GM19023 (cell line): Measurements from ENCODE around the gene THAP12.
A peak's percentile ranks its signal among the peaks of the same experiment; 100 is the strongest.

Source experiments
- ATAC-seq: cut with Tn5 transposase; IDR thresholded peaks from one replicate; pipeline ENCODE4 v1.9.1; 2021; ENCODE audit warnings: mild to moderate bottlenecking, moderate library complexity; ENCODE audit not compliant: unreplicated experiment

THAP12 gene

DNA sequence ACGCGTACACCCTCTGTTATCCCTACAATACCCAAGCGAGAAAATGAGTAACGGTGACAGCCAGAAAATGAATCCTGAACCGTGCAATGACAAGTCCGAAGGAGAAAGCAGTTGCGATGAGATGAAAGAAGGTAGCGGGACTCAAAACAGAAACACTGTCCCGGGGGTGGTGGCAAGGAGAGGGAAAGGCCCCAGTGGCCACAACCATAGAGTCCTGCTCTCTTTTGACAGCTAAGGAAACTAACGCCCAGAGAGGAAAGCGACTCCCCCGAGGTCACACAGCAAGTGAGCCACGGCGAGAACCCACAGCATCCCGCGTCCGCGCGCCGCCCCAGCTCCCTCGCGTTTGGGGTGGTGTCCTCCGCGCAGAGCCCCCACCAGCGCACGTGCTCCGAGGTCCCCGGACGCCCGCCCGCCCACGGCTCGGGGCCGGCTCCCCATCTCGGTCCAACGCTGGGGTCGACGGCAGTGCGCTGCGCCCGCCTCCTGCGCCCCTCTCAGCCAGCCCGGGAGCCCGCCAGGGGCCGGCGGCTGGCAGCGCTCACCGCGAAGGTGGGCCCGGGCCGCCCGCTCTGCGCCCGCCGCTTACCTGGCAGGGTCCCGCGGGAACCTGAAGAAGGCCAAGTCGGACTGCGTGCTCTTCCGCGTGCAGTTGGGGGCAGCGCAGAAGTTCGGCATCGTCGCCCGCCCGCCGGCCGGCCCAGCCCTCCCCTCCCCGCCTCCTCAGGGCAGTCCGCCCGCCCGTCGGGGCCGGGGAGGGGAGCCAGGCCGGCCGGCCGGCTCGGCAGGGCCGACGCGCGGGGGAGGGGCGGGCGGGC lies 564 bp downstream of the THAP12 start:
- peak; percentile 23 for ATAC-seq

DNA sequence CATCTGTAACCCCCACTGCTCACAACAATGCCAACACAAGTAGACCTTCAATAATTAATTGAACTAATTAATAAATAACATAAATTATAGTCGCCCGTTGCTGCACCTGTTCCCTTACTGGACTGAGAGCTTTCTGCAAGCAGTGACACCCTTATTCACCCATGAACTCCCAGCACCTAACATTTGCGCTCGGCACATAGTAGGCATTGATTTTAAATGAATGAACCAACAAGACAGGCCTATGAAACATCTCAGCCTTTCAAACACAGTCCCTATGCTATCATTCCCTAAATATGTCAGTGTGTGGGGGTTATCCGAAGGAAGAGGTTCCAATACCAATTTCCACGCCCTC lies 1.1 kb downstream of the THAP12 start:
- no peak for ATAC-seq

DNA sequence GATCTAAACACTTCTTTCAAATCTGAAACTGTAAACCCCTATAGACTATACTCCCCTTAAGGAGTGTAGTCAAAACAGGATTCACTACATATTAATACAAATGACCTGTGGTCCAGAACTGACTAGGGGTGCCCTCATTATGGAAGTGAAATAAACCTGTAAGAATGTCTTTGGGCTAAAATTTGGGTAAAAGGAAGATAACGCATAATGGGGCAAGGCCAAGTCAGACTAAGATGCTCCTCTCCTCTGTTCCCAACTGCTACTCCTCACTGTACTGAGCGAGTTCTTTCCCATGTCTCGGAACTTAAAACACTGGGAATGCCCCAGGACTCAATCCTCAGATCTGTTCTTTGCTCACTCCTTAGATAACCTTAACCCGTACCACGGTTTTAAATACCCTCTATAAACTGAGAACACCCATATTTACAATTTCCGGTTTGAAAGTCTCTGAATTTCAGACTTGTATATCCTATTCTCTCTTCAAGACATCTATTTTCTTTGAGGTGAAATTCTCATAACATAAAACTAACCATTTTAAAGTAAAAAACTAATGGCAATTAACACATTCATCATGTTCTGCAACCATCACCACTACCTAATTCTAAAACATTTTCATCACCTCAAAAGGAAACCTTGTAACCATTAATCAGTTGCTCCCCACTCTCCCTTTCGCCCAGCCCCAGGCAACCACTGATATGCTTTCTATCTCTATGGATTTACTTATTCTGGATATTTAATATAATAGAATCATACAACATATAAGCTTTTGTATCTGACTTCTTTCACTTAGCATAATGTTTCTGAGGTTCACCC lies 4.0 kb downstream of the THAP12 start:
- ATAC-seq: no peak

DNA sequence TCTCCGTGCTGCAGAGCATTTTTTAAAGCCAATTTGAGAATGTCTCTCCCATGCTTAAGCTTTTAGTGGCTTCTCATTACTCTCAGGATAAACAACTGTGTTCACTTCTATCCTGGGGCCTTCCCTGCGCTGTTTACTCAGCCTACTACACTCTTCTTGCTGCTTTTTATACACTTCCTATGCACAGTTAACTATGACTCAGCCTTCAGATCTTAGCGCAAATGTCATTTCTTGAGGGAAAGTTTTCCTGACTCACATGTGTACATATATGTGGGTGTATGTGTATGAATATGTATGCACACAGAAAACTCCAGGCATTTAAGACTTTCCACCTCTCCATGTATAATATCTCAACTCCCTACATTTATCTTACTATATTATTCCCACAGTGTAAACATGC lies 9.8 kb downstream of the THAP12 start:
- peak; percentile 79 for ATAC-seq

DNA sequence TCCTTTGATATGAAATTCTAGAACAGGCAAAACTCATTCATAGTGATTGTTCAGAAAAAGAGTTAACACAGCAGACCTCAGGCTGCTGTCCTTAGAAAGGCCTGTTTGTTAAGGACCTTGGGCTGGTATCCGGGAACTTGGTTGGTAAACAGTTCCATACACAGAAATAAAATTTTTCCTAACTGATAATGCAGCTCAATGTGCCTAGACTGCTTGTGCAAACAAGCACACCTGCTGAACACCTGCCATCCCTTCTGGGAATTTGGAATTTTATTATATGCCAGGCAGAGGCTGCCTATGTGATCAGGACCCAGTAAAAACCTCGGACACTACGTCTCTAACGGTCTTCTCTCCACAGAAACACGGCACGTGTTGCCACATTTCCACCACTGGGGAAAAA lies 11.5 kb downstream of the THAP12 start:
- ATAC-seq: no peak

DNA sequence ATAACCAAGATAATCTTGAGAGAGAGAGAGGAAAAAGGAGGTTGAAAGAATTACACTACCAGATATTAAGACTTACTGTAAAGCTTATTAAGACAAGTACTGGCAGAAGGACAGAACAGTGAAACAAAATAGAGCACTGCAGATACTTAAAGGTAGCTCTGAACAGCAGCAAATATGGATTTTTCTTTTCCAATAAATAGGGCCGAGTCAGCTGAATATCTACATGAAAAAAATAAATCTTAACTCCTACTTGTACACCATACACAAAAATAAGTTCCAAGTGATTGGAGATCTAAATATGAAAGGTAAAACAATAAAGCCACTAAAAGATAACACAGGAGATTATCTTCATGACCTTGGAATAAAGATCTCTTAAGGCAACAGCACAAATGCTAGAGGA lies 12.4 kb downstream of the THAP12 start:
- ATAC-seq: no peak

DNA sequence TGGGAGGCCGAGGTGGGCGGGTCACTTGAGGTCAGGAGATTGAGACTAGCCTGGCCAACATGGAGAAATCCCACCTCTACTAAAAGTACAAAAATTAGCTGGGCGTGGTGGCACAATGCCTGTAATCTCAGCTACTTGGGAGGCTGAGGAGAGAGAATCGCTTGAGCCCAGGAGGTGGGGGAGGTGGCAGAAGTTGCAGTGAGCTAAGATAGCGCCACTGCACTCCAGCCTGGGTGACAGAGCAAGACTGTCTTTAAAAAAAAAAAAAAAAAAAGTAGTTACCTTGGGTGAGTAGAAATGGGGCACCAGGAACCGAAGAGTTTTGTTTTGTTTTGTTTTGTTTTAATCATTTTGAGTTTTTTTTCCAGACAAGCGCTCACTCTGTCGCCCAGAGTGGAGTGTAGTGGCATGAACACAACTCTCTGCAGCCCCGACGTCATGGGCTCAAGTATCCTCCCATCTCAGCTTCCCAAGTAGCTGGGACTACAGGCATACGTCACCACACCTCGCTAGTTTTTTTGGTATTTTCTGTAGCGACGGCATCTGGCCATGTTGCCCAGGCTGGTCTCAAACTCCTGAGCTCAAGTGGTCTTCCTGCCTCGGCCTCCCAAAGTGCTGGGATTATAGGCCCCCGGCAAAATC lies 15.8 kb downstream of the THAP12 start:
- no peak for ATAC-seq

DNA sequence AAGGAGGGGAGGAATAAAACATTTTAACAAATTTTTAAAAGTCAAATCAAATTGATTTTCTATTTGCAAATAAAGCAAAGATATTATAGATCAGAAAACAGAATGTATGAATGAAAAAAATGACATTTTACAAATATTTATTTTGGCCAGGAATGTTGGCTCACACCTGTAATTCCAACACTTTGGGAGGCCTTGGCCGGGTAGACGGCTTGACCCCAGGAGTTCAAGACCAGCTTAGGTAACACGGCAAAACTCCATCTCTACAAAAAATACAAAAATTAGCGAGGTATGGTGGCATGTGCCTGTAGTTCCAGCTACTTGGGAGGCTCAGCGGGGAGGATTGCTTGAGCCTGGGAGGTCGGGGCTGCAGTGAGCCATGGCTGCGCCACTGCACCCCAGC lies 18.2 kb downstream of the THAP12 start:
- ATAC-seq: no peak

DNA sequence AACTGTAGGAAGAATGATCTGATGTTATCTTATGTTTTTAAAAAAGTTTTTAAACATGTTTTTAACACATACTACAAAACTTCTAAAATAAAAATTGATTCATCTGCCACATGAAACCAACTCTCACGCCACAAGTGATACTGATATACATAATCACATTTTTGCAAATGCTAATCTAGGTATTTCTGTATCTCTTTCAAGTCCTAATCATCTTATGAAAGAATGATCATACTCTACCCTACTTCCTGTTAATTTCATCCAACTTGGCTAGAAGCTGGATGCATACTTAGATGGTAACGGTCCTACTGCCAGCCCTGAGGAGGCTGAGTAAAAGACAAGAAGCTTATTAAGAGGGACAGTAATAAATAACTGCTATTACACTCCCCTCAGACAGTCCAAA lies 19.2 kb downstream of the THAP12 start:
- no peak for ATAC-seq

DNA sequence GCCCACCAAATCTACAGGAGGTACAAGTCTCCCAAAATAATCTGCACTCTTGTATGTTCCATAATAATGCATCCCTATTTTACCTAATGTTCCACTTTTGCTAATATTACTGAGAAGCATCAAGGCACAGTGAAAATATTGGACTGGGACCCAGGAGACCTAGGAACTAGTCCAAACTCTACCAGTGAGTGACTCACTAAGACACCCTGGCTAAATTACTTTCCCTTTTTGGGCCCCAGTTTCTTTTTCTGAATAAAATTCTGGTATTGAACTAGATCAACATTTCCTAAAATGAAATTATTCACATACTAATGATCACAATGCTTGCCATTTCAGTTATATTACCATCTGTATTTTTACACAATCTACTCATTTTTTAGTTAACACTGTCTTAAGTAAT lies 19.6 kb downstream of the THAP12 start:
- no peak for ATAC-seq

DNA sequence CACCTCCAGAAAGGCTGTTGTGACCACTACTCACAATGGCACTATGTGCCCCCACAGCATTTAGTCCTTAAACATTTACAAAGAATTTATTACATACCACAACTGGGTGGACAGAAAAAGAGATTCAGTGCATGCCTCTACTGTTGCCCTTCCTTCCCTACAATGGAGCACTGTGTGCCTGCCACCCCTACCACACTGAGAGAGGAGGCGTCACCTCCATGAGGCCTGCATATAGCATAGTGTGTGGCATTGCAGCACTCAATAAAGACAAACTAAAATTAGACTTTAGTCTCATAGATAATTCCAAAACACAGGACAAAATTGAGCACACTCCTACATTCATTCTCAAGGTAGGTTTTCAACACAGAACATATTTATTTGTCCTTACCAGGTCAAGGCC lies 25.8 kb downstream of the THAP12 start:
- no peak for ATAC-seq

DNA sequence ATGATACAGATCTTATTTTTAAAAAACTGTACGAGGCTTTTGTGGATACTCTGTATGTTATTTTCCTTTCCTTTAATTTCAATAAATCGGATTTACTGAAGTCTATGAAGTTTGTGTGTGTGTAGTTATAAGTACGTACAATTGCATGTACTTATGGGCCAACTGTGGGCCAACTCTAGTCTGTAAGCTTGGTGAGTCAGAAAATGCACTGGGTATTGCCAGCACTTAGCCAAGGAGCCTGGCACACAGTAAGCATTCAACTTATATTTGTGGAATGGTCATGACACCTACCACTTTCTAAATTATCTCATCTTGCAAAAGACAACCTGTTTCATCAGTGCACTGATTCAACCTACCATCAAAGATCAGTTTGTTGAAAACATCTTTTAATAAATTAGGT lies 32.6 kb downstream of the THAP12 start:
- no peak for ATAC-seq

DNA sequence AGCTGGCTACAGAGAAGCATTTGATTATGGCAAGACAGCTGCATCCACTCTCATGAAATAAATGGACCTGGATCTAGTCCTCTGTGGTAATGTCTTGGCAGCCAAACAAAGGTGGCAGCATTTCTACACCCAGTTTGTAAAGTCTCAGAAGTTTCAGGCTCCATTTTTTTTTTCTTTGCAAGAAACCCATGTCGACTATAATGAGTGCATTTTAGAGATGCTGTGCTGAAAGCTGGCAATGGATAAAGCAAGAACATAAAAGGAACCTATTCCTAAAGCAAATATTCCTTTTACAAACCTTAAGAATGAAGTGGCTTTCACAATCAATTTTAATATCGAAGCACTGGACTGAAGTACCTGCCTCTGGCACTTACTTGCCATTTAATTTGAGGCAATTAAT lies 33.5 kb downstream of the THAP12 start:
- no peak for ATAC-seq

DNA sequence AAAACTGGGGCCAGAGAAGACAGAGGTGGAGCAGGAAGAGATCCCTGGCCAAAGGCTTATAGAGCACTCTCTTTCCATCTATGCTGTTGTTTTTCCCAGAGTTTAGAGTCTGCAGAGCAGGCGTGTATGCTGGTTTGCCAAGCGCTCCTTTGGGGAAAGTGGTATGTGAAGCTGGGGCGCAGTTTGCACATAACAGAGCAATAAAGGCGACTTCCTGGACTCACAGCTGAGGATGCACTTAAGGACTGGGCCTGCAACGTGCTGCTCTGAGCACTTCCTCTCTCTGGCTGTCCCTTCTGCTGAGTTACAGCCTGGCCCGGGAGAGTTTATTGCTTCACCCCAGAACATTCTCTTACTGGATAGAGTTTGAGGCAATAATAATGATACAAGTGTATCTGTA lies 41.7 kb downstream of the THAP12 start:
- no peak for ATAC-seq

DNA sequence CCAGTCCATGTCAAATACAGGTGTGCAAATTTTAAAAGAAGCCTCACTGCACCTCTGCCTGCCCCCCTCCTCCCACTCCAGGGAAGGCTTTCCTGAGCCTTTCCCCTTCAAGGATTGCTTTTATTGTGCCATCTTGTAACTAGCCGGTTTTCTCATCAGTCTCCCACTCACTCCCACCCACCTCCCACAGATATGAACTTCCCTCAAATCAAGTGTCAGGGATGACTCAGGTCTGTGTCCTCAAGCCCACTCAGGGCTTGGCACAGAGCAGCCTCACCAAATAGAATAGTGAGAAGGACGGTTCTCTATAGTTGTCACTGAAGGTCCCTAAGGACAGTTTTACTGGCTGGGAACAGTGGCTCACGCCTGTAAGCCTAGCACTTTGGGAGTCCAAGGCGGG lies 43.0 kb downstream of the THAP12 start:
- ATAC-seq: no peak

DNA sequence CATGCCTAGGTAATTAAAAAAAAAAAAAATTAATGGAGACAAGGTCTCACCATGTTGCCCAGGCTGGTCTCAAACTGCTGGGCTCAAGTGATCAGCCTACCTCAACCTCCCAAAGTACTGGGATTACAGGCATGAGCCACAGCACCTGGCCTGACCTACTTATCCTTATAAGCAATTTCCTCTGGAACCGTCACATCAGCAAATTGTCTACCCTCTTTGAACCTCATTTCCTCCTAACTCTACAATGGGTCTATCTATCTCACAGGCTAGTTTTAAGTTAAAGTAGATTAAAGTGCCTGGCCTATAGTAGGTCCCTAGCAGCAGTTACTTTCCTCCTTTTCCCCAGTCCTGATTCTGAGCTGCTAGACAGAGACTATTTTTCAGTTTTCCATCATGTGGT lies 43.5 kb downstream of the THAP12 start:
- ATAC-seq: no peak

DNA sequence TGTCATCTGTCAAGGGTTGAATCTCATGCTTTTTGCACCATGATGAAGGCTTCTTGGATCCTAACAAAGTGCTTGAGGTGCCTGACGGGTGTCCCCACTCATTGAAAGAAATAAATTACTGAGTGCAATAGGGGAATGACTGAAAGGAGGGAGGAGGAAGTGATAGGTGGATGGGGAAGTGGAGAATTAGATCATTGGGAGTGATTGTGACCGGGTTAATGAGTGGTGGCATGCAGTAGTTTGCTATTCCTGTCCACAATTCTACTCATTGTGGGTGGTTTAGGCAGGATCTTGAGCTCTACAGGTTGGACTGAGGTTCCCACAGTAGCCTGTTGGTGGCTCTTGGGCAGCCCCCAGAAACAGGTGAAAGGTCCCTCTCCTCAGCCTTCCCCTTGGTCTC lies 44.3 kb downstream of the THAP12 start:
- no peak for ATAC-seq

DNA sequence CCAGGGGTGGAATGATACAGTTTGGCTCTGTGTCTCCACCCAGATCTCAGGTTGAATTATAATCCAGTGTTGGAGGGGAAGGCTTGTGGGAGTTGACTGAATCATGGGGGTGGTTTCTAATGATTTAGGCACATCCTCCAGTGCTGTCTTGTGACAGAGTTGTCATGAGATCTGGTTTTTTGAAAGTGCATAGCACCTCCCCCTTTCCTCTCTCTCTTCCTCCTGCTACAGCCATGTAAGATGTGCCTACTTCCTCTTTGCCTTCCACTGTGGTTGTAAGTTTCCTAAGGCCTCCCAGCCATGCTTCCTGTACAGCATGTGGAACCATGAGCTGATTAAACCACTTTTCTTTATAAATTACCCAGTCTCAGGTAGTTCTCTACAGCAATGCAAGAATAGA lies 45.1 kb downstream of the THAP12 start:
- no peak for ATAC-seq

DNA sequence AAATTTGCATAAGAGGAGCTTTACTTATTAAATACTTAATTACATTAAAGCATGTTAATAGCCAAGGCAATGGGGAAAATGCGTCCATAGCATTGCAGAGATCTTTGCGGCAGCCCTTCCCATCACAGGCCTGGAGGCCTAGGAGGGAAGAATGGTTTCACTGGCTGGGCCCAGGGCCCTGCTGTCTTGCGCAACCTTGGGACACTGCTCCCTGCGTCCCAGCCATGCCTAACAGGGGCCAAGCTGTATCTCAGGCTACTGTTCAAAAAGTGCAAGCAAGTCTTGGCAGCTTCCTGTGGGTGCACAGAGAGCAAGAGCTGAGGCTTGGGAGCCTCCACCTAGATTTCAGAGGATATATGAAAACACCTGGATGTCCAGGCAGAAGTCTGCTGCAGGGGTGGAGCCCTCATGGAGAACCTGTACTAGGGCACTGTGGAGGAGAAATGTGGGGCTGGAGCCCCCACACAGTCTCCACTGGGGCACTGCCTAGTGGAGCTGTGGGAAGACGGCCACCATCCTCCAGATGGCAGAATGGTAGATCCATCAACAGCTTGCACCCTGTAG lies 46.0 kb downstream of the THAP12 start:
- no peak for ATAC-seq

DNA sequence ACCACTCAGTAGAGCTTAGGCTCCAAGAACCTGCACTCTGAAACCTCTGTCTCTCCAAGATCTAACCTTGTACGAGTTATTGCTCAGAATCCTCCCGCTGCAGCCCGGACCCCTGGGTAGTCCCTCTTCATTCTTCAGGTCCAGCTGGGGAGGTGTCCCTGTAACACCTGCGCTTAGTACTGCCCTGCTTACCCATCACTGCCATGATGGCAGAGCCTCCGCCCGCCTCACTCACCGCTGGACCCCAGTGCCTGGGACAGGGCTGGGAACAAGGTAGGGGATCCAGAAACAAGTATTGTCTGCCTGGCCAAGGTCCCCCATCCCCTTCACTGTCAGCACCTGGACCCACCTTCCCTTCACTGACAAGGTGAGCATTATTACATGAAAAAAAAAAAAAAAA lies 50.3 kb downstream of the THAP12 start:
- ATAC-seq: no peak

DNA sequence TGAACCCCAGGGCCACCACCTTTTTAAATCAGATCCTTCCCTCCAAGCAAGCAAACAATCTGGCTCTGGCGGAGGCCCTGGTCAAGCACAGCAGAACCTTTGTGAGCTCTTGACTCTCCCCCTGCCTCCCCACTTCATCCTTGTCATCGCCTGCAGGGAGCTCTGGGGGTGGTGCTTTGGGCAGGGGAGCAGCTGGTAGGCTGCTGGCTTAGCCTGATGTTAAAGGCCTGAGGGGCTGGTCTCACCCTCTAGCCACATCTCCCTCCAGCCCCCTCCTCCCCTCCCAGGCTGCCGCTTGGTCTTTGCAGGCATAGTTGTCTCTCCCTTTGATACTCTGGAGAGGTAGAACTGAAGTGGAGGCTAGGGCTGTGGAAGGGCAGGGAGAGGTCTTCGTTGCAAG lies 50.9 kb downstream of the THAP12 start:
- no peak for ATAC-seq
